ENCODE results near the gene UBN2.

Gene UBN2

GRCh38 chr7:139340808-139341057 is 109.7 kb downstream of the UBN2 start (continued):
- TF ChIP-seq, protein P1, sequence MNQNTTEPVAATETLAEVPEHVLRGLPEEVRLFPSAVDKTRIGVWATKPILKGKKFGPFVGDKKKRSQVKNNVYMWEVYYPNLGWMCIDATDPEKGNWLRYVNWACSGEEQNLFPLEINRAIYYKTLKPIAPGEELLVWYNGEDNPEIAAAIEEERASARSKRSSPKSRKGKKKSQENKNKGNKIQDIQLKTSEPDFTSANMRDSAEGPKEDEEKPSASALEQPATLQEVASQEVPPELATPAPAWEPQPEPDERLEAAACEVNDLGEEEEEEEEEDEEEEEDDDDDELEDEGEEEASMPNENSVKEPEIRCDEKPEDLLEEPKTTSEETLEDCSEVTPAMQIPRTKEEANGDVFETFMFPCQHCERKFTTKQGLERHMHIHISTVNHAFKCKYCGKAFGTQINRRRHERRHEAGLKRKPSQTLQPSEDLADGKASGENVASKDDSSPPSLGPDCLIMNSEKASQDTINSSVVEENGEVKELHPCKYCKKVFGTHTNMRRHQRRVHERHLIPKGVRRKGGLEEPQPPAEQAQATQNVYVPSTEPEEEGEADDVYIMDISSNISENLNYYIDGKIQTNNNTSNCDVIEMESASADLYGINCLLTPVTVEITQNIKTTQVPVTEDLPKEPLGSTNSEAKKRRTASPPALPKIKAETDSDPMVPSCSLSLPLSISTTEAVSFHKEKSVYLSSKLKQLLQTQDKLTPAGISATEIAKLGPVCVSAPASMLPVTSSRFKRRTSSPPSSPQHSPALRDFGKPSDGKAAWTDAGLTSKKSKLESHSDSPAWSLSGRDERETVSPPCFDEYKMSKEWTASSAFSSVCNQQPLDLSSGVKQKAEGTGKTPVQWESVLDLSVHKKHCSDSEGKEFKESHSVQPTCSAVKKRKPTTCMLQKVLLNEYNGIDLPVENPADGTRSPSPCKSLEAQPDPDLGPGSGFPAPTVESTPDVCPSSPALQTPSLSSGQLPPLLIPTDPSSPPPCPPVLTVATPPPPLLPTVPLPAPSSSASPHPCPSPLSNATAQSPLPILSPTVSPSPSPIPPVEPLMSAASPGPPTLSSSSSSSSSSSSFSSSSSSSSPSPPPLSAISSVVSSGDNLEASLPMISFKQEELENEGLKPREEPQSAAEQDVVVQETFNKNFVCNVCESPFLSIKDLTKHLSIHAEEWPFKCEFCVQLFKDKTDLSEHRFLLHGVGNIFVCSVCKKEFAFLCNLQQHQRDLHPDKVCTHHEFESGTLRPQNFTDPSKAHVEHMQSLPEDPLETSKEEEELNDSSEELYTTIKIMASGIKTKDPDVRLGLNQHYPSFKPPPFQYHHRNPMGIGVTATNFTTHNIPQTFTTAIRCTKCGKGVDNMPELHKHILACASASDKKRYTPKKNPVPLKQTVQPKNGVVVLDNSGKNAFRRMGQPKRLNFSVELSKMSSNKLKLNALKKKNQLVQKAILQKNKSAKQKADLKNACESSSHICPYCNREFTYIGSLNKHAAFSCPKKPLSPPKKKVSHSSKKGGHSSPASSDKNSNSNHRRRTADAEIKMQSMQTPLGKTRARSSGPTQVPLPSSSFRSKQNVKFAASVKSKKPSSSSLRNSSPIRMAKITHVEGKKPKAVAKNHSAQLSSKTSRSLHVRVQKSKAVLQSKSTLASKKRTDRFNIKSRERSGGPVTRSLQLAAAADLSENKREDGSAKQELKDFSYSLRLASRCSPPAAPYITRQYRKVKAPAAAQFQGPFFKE (tag by site-specific recombination; IDR thresholded peaks at IDR 0.05; ENCODE audit: borderline replicate concordance): no peak
- no peak for TF ChIP-seq SETDB1 (IDR thresholded peaks at IDR 0.05; ENCODE audit: insufficient read length, low read length)
- TF ChIP-seq, protein P2, sequence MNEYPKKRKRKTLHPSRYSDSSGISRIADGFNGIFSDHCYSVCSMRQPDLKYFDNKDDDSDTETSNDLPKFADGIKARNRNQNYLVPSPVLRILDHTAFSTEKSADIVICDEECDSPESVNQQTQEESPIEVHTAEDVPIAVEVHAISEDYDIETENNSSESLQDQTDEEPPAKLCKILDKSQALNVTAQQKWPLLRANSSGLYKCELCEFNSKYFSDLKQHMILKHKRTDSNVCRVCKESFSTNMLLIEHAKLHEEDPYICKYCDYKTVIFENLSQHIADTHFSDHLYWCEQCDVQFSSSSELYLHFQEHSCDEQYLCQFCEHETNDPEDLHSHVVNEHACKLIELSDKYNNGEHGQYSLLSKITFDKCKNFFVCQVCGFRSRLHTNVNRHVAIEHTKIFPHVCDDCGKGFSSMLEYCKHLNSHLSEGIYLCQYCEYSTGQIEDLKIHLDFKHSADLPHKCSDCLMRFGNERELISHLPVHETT (tag by site-specific recombination; IDR thresholded peaks at IDR 0.05): 0 out of 2 replicates have a peak, but pooled peaks have one; percentile 91
- no peak for TF ChIP-seq ZNF48 (tag by site-specific recombination; IDR thresholded peaks at IDR 0.05)
- no peak for TF ChIP-seq ZNF514 (tag by site-specific recombination; IDR thresholded peaks at IDR 0.05)
- no peak for TF ChIP-seq ZBTB1 (tag by site-specific recombination; IDR thresholded peaks at IDR 0.05)
- no peak; the same call in 1 of the 2 replicates for TF ChIP-seq KLF8 (tag by site-specific recombination; IDR thresholded peaks at IDR 0.05)
- no peak for TF ChIP-seq ZNF350 (tag by site-specific recombination; IDR thresholded peaks at IDR 0.05)
- no peak for TF ChIP-seq ZNF18 (tag by site-specific recombination; IDR thresholded peaks at IDR 0.05)
- TF ChIP-seq ZNF140 (tag by site-specific recombination; IDR thresholded peaks at IDR 0.05): no peak
- no peak for TF ChIP-seq ZNF112 (tag by site-specific recombination; IDR thresholded peaks at IDR 0.05)
- 0 out of 2 replicates have a peak, but pooled peaks have one; percentile 53 for TF ChIP-seq ZNF664 (tag by site-specific recombination; IDR thresholded peaks at IDR 0.05)
- TF ChIP-seq, protein P3, sequence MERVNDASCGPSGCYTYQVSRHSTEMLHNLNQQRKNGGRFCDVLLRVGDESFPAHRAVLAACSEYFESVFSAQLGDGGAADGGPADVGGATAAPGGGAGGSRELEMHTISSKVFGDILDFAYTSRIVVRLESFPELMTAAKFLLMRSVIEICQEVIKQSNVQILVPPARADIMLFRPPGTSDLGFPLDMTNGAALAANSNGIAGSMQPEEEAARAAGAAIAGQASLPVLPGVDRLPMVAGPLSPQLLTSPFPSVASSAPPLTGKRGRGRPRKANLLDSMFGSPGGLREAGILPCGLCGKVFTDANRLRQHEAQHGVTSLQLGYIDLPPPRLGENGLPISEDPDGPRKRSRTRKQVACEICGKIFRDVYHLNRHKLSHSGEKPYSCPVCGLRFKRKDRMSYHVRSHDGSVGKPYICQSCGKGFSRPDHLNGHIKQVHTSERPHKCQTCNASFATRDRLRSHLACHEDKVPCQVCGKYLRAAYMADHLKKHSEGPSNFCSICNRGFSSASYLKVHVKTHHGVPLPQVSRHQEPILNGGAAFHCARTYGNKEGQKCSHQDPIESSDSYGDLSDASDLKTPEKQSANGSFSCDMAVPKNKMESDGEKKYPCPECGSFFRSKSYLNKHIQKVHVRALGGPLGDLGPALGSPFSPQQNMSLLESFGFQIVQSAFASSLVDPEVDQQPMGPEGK (tag by site-specific recombination; IDR thresholded peaks at IDR 0.05): no peak
- TF ChIP-seq PRDM4 (tag by site-specific recombination; IDR thresholded peaks at IDR 0.05): no peak
- no peak for TF ChIP-seq ZNF211 (tag by site-specific recombination; IDR thresholded peaks at IDR 0.05; ENCODE audit: low read depth)
- TF ChIP-seq ZNF629 (tag by site-specific recombination; IDR thresholded peaks at IDR 0.05): peak; percentile 24; the same call in 1 of the 2 replicates
- peak; percentile 68 for TF ChIP-seq ZNF423 (tag by site-specific recombination; IDR thresholded peaks at IDR 0.05)
- TF ChIP-seq YY1 (tag by site-specific recombination; IDR thresholded peaks at IDR 0.05): 0 out of 2 replicates have a peak, but pooled peaks have one; percentile 54
- no peak for TF ChIP-seq ZSCAN16 (tag by site-specific recombination; IDR thresholded peaks at IDR 0.05)
- no peak; the same call in 1 of the 2 replicates for TF ChIP-seq KLF1 (tag by site-specific recombination; IDR thresholded peaks at IDR 0.05)
- TF ChIP-seq ZBTB20 (tag by site-specific recombination; IDR thresholded peaks at IDR 0.05): no peak
- TF ChIP-seq HOXC10 (CRISPR knock-in tag; IDR thresholded peaks at IDR 0.05): no peak
- TF ChIP-seq ZNF670 (tag by site-specific recombination; IDR thresholded peaks at IDR 0.05; ENCODE audit: low read depth): no peak
- TF ChIP-seq ZNF510 (tag by site-specific recombination; IDR thresholded peaks at IDR 0.05; ENCODE audit: insufficient replicate concordance): no peak
- no peak for TF ChIP-seq ZNF266 (tag by site-specific recombination; IDR thresholded peaks at IDR 0.05; ENCODE audit: low read depth)
- no peak for TF ChIP-seq KLF16 (tag by site-specific recombination; IDR thresholded peaks at IDR 0.05)
- TF ChIP-seq ZNF426 (tag by site-specific recombination; IDR thresholded peaks at IDR 0.05): no peak
- no peak for TF ChIP-seq ZNF184 (tag by site-specific recombination; IDR thresholded peaks at IDR 0.05)
